Smooth muscle cell (in vitro differentiated cells): Measurements from ENCODE around the gene ZNF816. TPM values are rescaled to one million over a fixed set of nuclear protein-coding genes. Genes with fewer than 3 reads are reported as not detected.
"Not testable (repeated sequence)": the region's sequence is repeated elsewhere in the genome, so short reads cannot be mapped to it uniquely, and the experiment has no call there.

ENCODE experiments used
- DNase-seq: peaks from one replicate; lab custom pipeline; 2025; ENCODE audit not compliant: unreplicated experiment; lab: John Stamatoyannopoulos, UW
- H2AFZ ChIP-seq: fragments of 200-600 bp; sonication (generic); 2 replicates; pipeline ENCODE4 v1.6.0; 2016; ENCODE audit warnings: antibody characterized with exemption, low read depth, mild to moderate bottlenecking
- H3F3A ChIP-seq: fragments of 200-600 bp; sonication (generic); 2 replicates; pipeline ENCODE4 v1.6.0; 2017; ENCODE audit warnings: antibody characterized with exemption, low read depth
- H3K27ac ChIP-seq: fragments of 200-600 bp; sonication (generic); 2 replicates; pipeline ENCODE4 v1.5.1; 2016; ENCODE audit warnings: low read depth, mild to moderate bottlenecking
- H3K27me3 ChIP-seq: fragments of 200-600 bp; sonication (generic); 2 replicates; pipeline ENCODE4 v1.6.1; 2016; ENCODE audit warnings: low read depth, mild to moderate bottlenecking
- H3K36me3 ChIP-seq: fragments of 200-600 bp; sonication (generic); 2 replicates; pipeline ENCODE4 v1.5.1; 2016; ENCODE audit warnings: low read depth
- H3K4me1 ChIP-seq: fragments of 200-600 bp; sonication (generic); 2 replicates; pipeline ENCODE4 v1.5.1; 2016; ENCODE audit warnings: low read depth
- H3K4me2 ChIP-seq: fragments of 200-600 bp; sonication (generic); 2 replicates; pipeline ENCODE4 v1.6.0; 2016; ENCODE audit warnings: mild to moderate bottlenecking
- H3K4me3 ChIP-seq: fragments of 200-600 bp; sonication (generic); 2 replicates; pipeline ENCODE4 v1.5.1; 2016; ENCODE audit warnings: mild to moderate bottlenecking
- H3K79me2 ChIP-seq: fragments of 200-600 bp; sonication (generic); 2 replicates; pipeline ENCODE4 v1.6.0; 2016; ENCODE audit warnings: low read depth, mild to moderate bottlenecking
- H3K9ac ChIP-seq: fragments of 200-600 bp; sonication (generic); 2 replicates; pipeline ENCODE4 v1.6.0; 2016; ENCODE audit warnings: low read depth
- H3K9me3 ChIP-seq: fragments of 200-600 bp; sonication (generic); replicated peaks from 2 replicates; pipeline ENCODE4 v1.5.1; 2016; ENCODE audit warnings: low read depth
- H4K20me1 ChIP-seq: fragments of 200-600 bp; sonication (generic); 2 replicates; pipeline ENCODE4 v1.6.0; 2016; ENCODE audit warnings: low read depth
- WGBS: methylation state at CpG from one replicate; pipeline ENCODE4 v1.1.7; 2016; ENCODE audit warnings: low lambda C conversion rate; 5-methylcytosine and 5-hydroxymethylcytosine counted together
- polyA plus RNA-seq: library from polyadenylated mRNA; unstranded; fragments of >200 nt; fragmentation: Nextera tagmentation; extraction: Ambion mirVana; gene quantifications from 2 replicates; pipeline ENCODE4 v1.2.1, GENCODE V29; 2016
- total RNA-seq: library from RNA; depleted of rRNA; stranded (reverse); fragments of >200 nt; gene quantifications from 2 replicates; pipeline ENCODE4 v1.2.3, GENCODE V29; 2014
- TF ChIP-seq, protein P1 (sequence below): fragments of 200-600 bp; sonication (generic); IDR thresholded peaks from 2 replicates; pipeline ENCODE4 v1.5.1; 2017; ENCODE audit warnings: borderline replicate concordance, mild to moderate bottlenecking, antibody characterized with exemption; ENCODE audit not compliant: insufficient read depth, poor library complexity, severe bottlenecking

ZNF816 gene
- total and polyA plus RNA-seq, 2 experiments from 2014 or later: 5.6 to 9.2 TPM

DNA sequence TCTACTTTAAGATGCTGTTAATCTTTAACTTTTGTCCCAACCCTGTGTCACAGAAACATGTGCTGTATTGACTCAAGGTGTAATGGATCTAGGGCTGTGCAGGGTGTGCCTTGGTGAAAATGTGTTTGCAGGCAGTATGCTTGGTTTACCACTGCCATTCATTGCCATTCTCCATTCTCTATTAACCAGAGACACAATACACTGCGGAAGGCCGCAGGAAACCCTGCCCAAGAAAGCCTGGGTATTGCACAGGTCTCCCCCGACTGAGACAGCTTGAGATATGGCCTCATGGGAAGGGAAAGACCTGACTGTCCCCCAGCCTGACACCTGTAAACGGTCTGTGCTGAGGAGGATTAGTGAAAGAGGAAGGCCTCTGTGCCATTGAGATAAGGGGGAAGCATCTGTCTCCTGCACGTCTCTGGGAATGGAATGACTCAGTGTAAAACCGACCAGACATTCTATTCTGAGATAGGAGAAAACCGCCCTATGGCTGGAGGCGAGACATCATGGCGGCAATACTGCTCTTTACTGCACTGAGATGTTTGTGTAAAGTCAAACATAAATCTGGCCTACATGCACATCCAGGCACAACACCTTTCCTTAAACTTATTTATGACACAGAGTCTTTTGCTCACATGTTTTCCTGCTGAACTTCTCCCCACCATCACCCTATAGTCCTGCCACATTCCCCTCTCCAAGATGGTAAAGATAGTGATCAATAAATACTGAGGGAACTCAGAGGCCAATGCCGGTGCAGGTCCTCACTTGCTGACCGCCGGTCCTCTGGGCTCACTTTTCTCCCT, 26.3 kb downstream of the ZNF816 start:
- Histone ChIP-seq H2AFZ (no peak overlapping the region), H3K4me1 (no peaks in the 10 kb centered on the region), H4K20me1 (peaks cover 30% of the 10 kb centered on the region), H3K9me3 (no peaks in the 10 kb centered on the region), H3K27me3 (no peaks in the 10 kb centered on the region), H3K27ac (peak overlapping the region; percentile 92), H3K4me3 (no peak overlapping the region), H3K4me2 (peak overlapping the region; percentile 69), H3K79me2 (peaks cover 51% of the 10 kb centered on the region), H3F3A (peaks cover 25% of the 10 kb centered on the region), H3K36me3 (no peaks in the 10 kb centered on the region), H3K9ac (peak overlapping the region; percentile 34)
- 21% methylated on average over 12 of the region's 12 CpGs for WGBS
- TF ChIP-seq, protein P1, sequence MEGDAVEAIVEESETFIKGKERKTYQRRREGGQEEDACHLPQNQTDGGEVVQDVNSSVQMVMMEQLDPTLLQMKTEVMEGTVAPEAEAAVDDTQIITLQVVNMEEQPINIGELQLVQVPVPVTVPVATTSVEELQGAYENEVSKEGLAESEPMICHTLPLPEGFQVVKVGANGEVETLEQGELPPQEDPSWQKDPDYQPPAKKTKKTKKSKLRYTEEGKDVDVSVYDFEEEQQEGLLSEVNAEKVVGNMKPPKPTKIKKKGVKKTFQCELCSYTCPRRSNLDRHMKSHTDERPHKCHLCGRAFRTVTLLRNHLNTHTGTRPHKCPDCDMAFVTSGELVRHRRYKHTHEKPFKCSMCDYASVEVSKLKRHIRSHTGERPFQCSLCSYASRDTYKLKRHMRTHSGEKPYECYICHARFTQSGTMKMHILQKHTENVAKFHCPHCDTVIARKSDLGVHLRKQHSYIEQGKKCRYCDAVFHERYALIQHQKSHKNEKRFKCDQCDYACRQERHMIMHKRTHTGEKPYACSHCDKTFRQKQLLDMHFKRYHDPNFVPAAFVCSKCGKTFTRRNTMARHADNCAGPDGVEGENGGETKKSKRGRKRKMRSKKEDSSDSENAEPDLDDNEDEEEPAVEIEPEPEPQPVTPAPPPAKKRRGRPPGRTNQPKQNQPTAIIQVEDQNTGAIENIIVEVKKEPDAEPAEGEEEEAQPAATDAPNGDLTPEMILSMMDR: no peak
- DNase-seq: no peak

GRCh38 chr19:52935434-52935833, 27.2 kb downstream of the ZNF816 start:
- peak overlapping the region; percentile 57 for H3K4me2 ChIP-seq
- H3K4me1 ChIP-seq: no peaks in the 10 kb centered on the region
- TF ChIP-seq, protein P1: no peak
- peaks cover 25% of the 10 kb centered on the region for H4K20me1 ChIP-seq
- H3K27ac ChIP-seq: peak overlapping the region; percentile 92
- no peaks in the 10 kb centered on the region for H3K36me3 ChIP-seq
- DNase-seq: no peak
- no peak overlapping the region for H2AFZ ChIP-seq
- peak overlapping the region; percentile 33 for H3K9ac ChIP-seq
- H3F3A ChIP-seq: peaks cover 25% of the 10 kb centered on the region
- H3K4me3 ChIP-seq: no peak overlapping the region
- no peaks in the 10 kb centered on the region for H3K9me3 ChIP-seq
- no peaks in the 10 kb centered on the region for H3K27me3 ChIP-seq
- WGBS: 9% methylated on average over 8 of the region's 8 CpGs
- peaks cover 50% of the 10 kb centered on the region for H3K79me2 ChIP-seq

GRCh38 chr19:52924641-52925040, 38.0 kb downstream of the ZNF816 start:
- H2AFZ ChIP-seq, H3K9ac ChIP-seq, H3K4me1 ChIP-seq, H3K9me3 ChIP-seq, H3K4me2 ChIP-seq, H3K4me3 ChIP-seq, H3K27me3 ChIP-seq, H4K20me1 ChIP-seq, H3F3A ChIP-seq, DNase-seq: not testable (repeated sequence)
- Histone ChIP-seq H3K79me2 (peaks cover 10% of the 10 kb centered on the region), H3K36me3 (peaks cover 15% of the 10 kb centered on the region), H3K27ac (peak overlapping the region; percentile 89)
- 57% methylated on average over 9 of the region's 9 CpGs for WGBS

DNA sequence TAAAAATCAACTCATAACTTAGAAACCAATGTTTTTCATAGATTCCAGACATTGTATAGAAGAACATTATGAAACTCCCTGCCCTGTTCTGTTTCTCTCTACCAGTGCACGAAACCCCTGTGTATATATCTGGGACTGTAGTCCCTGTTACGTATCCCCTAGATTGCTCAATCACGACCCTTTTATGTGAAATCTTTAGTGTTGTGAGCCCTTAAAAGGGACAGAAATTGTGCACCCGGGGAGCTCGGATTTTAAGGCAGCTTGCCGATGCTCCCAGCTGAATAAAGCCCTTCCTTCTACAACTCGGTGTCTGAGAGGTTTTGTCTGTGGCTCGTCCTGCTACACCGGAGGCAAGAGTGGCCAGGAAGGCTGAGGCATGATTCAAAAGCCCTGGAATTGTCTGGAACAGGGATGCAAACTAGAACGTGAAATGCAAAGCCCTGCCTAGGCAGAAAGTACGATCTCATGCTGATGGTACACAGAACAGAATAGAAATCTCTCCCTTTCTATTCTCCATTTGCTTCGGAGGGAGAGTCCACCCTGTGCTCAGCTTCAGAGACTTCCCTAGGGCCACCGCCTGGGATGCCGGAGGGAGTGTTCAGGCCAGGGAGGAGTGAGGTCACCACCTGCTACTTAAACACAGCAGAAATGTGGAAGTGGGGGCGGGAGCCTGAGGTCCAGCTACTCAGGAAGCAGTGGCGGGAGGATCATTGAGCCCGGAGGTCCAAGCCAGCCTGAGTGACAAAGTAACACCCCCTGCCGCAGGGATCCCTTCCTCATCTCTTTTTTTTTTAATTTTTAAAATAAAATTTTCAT, 38.7 kb downstream of the ZNF816 start:
- Histone ChIP-seq H3K79me2 (peaks cover 8% of the 10 kb centered on the region), H2AFZ (peak overlapping the region; percentile 88), H3K36me3 (peaks cover 8% of the 10 kb centered on the region), H3K4me1 (peaks cover 6% of the 10 kb centered on the region), H3K4me2 (peak overlapping the region; percentile 92), H4K20me1 (peaks cover 4% of the 10 kb centered on the region), H3K27me3 (no peaks in the 10 kb centered on the region), H3K27ac (peak overlapping the region; percentile 89), H3K9ac (peak overlapping the region; percentile 18), H3K9me3 (no peaks in the 10 kb centered on the region), H3F3A (peaks cover 8% of the 10 kb centered on the region), H3K4me3 (peak overlapping the region; percentile 65)
- TF ChIP-seq, protein P1: no peak
- WGBS: 29% methylated on average over 18 of the region's 18 CpGs
- no peak for DNase-seq
